HK-2 (cell line): Measurements from ENCODE around the gene ARG1.
A peak's percentile ranks its signal among the peaks of the same experiment; 100 is the strongest.

Experiments used
- DNase-seq: peaks from one replicate; pipeline ENCODE4 v3.0.0-alpha.2; 2018; ENCODE audit not compliant: unreplicated experiment

ARG1 gene

DNA sequence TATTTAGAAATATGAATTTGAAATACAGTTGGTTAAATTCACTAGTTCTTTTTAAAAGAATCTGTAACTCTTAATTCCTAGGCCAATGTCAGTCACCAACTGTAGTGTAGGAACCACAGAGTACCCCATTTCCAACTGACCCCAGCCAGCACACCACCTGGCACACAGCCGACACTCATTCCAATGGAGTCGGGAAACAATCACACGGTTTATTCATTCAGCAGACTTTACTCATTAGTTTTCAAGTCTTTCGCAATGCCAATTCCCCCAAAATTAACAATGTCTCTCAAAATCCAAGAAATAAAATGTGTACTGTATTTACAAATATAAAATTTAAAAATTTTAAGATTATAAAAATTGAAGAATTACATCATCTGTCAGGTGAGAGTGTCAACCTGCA is 13.5 kb downstream of the ARG1 start:
- no peak for DNase-seq

DNA sequence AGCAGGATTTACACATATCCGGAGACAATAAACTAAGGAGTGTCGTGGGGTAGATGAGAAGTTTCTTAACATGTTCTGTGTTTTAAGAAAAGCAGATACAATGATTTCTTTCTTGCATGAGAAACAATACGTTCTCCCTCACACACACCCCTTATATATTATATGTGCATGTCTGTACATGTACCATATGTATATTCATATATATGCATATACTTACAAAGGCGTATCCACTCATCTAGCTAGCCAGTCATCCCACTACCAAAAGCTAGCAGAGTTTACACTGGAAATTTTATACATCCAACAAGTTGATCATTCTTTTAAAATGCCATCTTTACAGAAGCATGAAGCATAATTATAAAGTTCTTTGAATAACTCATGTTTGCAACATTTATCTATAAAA is 14.9 kb downstream of the ARG1 start:
- no peak for DNase-seq

DNA sequence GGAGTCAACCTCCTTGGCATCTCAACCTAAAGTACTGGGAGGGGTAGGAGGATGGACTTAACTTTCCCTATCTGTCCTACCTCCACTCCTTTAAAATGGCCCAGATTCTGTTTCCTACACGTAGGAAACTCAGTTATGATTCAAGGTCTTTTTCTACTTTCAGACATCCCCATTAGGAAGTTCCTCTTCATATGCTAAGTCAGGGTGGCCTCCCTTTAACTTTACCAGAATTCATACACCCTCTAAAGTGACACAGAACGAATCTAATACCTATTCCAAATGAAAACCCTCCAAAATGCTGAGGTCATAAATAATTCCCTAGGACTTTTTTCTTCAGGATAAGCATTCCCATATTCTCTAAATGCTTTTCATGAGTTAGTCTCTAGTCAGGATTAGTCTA is 15.6 kb downstream of the ARG1 start:
- DNase-seq: no peak

DNA sequence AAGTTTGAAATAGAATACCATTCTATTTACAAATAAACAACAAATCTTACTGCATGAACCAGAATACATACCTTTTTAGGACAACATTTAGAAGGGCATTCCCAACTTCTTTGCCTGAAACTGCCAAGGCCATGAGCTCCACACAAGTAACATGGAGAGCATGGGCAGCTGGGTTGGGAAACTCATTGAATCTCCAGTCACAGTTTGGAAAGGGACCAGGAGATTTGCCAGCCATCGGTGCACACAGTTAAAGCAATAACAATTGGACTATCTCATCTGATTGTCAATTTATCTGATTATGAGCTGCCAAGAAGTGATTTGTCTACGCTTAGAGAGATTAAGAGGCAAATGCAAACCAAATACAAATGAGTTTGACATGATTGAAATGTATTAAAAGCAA is 19.9 kb downstream of the ARG1 start:
- no peak for DNase-seq

DNA sequence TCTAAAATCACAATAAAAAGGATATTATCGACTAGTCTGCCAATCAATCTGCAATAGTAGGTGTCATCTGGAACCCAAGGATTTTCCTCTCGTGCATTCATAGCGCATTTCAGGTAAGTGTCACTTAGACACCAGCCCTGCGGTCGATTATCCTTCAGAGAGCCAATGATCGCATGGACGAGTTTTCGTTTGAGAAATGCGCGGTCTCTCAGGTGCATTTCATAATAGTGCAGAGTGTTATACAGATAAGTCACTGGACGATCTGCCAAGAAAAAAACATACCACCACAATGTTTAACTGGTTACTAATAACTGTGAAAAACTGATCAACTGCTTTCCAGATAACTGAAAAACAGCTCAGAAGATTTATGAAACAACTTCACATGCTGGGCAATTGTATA is 21.0 kb downstream of the ARG1 start:
- DNase-seq: no peak

DNA sequence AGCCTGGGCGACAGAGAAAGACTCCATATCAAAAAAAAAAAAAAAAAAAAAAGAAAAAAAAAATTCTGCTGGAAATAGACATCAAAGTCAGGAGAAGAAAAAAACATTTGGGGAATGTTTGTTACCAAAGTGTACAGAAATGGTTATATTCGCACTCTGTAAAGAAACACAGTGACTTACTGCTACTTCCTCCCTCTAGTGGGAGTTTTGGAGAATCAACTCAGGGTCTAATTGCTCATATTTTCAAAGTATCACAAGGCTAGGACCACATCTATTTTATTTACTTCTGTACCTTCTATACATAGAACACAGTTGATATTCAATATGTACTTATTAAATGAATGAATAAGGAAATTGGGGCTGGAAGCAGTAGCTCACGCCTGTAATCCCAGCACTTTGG is 24.4 kb downstream of the ARG1 start:
- DNase-seq: no peak

DNA sequence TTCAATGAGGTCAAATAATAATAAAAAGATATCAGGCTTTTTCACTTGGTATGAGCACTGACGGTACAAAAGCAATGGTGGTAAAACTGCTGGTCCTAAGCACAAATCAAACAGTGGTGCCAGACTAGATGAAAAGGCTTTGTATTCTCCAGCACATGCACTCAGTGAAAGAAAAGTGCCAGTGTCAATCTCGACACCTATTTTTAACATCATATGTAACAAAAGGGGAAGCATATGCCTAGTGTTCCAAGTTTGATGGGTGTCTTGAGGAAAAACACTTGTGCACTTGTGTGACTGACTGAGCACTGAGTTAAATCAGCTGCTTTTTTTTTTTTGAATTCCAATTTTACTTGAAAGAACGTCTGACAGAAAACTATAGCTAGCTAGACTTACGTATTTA is 27.7 kb downstream of the ARG1 start:
- DNase-seq: no peak

DNA sequence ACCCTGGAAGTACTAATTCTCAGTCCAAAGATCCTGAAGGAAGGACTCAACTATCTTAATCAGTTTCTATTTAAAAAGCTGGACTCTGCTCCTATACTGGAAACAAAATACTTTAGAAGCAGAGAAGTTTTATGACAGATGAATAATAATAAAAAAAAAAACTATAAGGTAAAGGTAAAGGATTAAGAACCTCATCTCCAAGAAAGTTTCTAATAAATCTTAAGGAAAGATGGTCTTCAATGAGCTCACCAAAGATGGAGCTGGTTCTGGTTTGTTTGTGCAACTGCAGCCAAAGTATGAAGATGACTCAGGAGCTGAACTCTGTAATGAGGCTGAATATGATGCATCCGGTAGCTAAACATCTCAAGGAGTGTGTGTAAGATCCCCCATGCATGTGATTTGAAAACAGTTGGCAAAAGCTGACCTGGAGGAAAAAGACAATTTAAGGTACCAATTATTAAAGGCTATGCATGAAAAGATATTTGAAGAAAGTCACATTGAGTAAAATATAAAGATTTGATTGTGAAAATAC is 29.8 kb downstream of the ARG1 start:
- DNase-seq: peak; percentile 16

DNA sequence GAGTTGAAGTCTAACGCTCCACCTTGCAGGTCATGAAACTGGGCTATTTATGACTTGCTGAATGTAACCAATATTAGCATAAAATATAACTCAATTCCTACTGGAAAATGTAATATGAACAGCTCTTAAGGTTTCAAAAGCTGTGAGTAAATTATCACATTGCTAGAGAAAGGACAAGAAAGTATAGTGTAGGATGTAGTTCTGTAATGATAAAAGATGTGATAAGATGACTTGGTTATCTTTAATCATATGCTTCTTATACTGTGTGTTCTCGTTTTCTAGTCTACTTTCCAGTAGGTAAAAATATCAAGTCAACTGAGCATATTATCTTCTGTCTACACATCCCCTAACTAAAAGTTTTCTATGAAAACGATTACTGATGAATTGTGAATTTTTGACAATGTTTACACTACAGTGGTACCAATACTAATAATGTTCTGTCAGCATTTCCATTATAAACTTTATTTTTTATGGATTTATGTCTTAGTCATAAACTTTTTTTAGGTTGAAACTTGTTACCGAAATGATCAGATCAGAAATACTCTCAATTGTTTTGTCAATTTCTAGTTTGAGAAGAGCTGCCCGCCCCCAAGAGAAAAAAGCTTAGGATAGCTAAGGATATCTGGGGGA is 40.4 kb downstream of the ARG1 start:
- DNase-seq: no peak

DNA sequence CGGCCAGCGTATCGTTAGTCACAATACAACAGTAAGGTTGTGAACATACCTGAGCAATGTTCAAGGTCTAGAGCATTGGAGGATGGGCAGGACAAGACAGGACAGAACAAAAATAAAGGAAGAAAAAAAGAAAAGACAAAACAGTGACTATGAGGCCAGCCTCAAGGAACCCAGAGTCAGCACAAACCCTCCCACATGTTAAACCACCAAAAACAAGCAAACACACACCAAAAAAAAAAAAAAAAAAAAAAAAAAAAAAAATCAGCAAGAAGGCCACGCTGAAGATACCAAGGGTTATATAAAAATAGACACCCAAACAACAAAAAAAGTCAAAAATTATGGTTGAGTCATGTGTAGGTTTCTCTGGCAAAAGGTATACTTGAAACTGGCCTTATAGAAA is 42.2 kb downstream of the ARG1 start:
- DNase-seq: no peak

DNA sequence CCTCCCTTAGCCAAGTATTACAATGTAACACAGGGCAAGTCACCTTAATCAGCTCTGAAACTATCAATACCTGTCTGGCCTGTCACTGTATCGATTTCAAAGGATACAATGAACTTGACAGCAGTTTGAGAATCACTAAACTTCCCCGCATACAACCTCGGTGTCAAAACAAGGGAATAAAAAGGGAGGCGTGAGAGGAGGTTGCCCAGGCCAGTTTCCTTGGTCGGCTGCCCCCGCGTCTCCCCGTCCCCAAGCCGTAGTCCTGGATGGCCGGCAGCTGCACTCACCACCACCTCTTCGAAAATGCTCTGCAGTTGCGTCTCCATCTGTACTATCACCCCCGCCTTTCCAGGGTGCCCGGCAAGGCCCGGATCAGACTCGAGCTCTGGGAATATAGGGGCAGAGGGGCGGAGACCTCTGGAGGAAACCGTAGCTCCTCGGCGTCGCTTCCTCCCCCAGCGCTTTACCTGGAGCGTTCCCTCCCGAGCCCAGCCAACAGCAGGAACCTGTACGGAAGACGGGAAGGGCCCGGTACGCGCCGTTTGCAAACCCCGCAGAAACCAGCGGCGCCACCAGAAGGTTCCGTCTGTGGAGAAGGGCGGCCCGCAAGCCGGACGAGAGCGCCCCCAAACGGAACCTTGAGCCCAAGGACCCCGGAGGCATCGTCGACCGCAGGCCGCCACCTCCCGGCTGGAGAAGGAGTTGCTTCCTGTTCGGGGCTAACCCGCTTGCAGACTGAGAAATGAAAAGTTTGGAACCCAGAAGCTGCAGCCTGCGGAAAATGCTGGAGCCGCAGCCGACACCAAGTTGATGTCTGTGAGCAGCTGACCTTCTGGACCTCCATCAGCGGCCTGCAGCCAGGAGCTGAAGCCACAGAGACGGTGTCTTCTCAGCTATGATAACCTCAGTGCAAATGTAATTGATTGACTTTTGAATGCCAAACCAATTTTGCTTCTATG is 55.0 kb downstream of the ARG1 start, which contains the start of gene MED23:
TSS of gene MED23 (minus strand) at position 519 of the 959 bp plus-strand sequence. CDS start at position 326, 193 bp downstream.
- DNase-seq: peak; percentile 99

DNA sequence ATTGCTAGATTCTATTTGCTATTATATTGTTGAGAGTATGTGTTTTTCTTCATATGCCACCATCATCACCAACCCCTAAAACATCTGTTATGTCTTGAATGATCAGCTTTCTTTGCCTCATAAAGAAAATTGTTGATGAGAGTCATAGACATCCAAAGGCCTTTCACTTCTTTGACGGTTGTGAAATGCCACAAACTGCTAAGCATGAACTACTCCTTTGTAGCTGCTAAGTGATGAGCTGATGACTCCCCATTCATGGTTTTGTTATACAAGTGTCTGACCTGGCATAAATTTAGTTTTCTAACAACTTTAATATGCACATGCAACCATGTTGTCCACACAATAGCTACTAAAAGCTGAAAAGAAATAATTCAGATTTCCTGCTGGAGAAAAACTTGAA is 55.7 kb downstream of the ARG1 start:
- DNase-seq: no peak

DNA sequence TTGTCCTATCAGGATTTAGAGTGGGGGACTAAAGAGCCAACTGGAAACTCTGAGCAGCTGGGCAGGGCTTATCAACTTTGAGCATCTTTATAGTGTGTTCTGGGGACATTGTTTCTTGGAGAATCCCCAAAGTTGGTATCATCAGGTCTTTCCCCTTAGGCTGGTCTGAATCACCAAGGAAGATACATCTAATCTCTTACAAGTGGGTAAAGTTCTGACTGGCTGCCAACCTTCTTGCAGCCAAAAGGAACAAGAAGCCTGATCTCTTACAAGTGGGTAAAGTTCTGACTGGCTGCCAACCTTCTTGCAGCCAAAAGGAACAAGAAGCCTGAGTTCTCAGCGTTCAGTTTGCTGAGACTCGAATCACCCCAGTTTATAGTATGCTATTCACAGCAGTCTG is 56.6 kb downstream of the ARG1 start:
- DNase-seq: no peak

DNA sequence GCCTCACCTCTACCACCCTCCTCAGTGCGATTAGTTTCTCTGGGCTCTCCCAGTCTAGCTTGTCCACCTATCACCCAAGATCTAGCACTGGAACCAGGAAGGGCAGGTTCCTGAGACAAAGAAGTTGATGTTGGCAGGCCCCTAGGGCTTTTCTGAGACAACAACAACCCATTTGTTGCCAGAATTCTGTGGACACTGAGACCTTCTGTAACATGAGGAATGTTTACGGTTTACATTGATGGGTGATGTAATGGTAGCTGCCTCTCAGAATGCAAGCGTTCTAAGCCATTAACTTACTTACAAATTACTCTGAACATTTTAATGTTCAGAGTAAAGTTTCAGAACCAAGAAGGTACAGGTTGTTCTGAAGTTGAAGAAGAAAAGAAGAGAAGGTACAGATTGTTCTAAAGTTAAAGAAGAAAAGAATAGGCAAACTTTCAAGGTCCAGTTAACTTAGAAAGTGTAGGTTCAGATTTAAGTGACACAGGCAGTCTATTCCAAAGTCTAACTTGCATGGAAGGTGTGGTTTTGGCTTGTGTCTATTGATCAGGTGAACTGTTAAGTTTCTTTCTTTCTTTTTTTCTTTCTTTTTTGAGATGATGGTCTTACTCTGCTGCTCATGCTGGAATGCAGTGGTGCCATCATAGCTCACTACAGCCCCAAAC is 58.7 kb downstream of the ARG1 start:
- no peak for DNase-seq
